ENCODE data around the gene HECTD2. TPM values are rescaled to one million over a fixed set of nuclear protein-coding genes. Genes with fewer than 3 reads are reported as not detected.

Gene HECTD2
- total and polyA plus RNA-seq, 9 of the 15 experiments (the other 6 are each of a cell fraction or from before 2014, with no cell fraction given), result 1.3 to 5.9 (median 3.9) TPM

GRCh38 chr10:91410638-91411371 lies 661 bp downstream of the HECTD2 start:
- Histone ChIP-seq H3K27ac (ENCODE audit: extremely low read depth, low read depth, low read length) (peak overlapping the region; percentile 97), H3K9me3 (replicated peaks; ENCODE audit: control insufficient read depth, insufficient read depth, low read depth, low read length) (no peaks in the 10 kb centered on the region), H3K36me3 (ENCODE audit: control insufficient read depth, insufficient read depth, low read length) (no peaks in the 10 kb centered on the region), H3K79me2 (ENCODE audit: control insufficient read depth, insufficient read depth, low read length) (peaks cover 18% of the 10 kb centered on the region), H4K20me1 (replicated peaks; ENCODE audit: control insufficient read depth, insufficient read depth, low read length) (no peaks in the 10 kb centered on the region), H3K9me1 (ENCODE audit: control insufficient read depth, insufficient read depth, low read length) (no peaks in the 10 kb centered on the region), H3K9ac (ENCODE audit: insufficient read depth in 1 of 2, low read depth in 2 of 2, low read length in 2 of 2) (peak overlapping the region; percentile 64 to 100), H3K4me1 (replicated peaks in 1 of 2; ENCODE audit: control insufficient read depth in 2 of 2, insufficient read depth in 2 of 2, low read length in 2 of 2) (peaks cover 0 to 9% of the 10 kb centered on the region in 2 experiments; a peak in 4 of 5 replicates), H3K4me2 (ENCODE audit: insufficient read depth, low read length) (peak overlapping the region; percentile 81), H2AFZ (ENCODE audit: low read depth, low read length) (peak overlapping the region; percentile 88), H3K4me3 (peak overlapping the region; percentile 74), H3K27me3 (ENCODE audit: control insufficient read depth in 2 of 2, insufficient read depth in 2 of 2, low read length in 2 of 2) (no peaks in the 10 kb centered on the region)
- POLR2A ChIA-PET, result no interaction called here
- BruUV-seq (replicated peaks), result TSS peak; percentile 52
- CTCF ChIA-PET (ENCODE audit: low intra/inter-chr PET ratio), result interaction anchor here (0.7 to 1.9 kb wide), 3 partner anchors 21 to 410 kb away, joined by 3 to 9 read pairs (median 4); no protein-coding TSS in a partner anchor
- FAIRE-seq (no peak), ATAC-seq (peak; percentile 11), DNase-seq (ENCODE audit: extremely low read depth in 1 of 4, low spot score in 3 of 4) (peak; percentile 27 to 57 (median 30))
- intact Hi-C loops (cut with micrococcal nuclease) (no loop called here), in situ Hi-C loops (cut with MboI) (no loop called here)
- WGBS (ENCODE audit: insufficient coverage, low coverage, missing lambda C conversion rate), result 2% methylated on average over 22 of the region's 26 CpGs
- peak; percentile 46 for TF ChIP-seq MEIS2 (IDR thresholded peaks at IDR 0.05; ENCODE audit: partially characterized antibody)
- no peak for TF ChIP-seq FOXK1 (CRISPR knock-in tag; IDR thresholded peaks at IDR 0.05; ENCODE audit: borderline replicate concordance)
- 0 out of 4 replicates have a peak, but pooled peaks of 1 of the 2 experiments have one; percentile 3 for TF ChIP-seq MAZ (CRISPR knock-in tag; conservative IDR thresholded peaks at IDR 0.05 in 1 of 2, IDR thresholded peaks at IDR 0.05 in 1 of 2)
- peak; percentile 37; the same call in 1 of the 2 replicates for TF ChIP-seq NFIC (IDR thresholded peaks at IDR 0.05)
- peak in 1 of 2 experiments; percentile 39; a peak in 1 of 4 replicates for TF ChIP-seq HDAC1 (IDR thresholded peaks at IDR 0.05)
- TF ChIP-seq TAL1 (IDR thresholded peaks at IDR 0.05), result 0 out of 2 replicates have a peak, but pooled peaks have one; percentile 8
- TF ChIP-seq JUN (IDR thresholded peaks at IDR 0.05; ENCODE audit: borderline replicate concordance, low read depth, low read length), result 0 out of 2 replicates have a peak, but pooled peaks have one; percentile 8
- no peak for TF ChIP-seq JUN (CRISPR knock-in tag; IDR thresholded peaks at IDR 0.05; ENCODE audit: borderline replicate concordance)
- TF ChIP-seq MNT (conservative IDR thresholded peaks at IDR 0.05), result peak in 1 of 2 experiments; percentile 20; a peak in 1 of 4 replicates
- no peak for TF ChIP-seq ZBTB7A (IDR thresholded peaks at IDR 0.05; ENCODE audit: borderline replicate concordance, control insufficient read depth, low read depth, low read length)
- no peak for TF ChIP-seq ILK (tag; IDR thresholded peaks at IDR 0.05; ENCODE audit: borderline replicate concordance, low read depth)
- peak; percentile 57; the same call in 1 of the 2 replicates for TF ChIP-seq MECOM (CRISPR knock-in tag; IDR thresholded peaks at IDR 0.05)

Measured in K562 (cell line).